ENCODE results near the gene MOCS2.
"Not testable (repeated sequence)": the region's sequence is repeated elsewhere in the genome, so short reads cannot be mapped to it uniquely, and the experiment has no call there.

MOCS2 gene

DNA sequence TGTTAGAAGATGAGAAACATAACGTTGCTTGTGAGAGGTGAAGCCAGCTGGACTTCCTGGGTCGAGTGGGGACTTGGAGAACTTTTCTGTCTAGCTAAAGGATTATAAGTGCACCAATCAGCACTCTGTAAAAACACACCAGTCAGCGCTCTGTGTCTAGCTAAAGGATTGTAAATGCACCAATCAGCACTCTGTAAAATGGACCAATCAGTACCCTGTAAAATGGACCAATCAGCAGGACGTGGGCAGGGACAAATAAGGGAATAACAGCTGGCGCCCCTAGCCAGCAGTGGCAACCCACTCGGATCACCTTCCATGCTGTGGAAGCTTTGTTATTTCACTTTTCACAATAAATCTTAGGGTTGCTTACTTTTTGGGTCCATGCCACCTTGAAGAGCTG lies 2.8 kb upstream of the MOCS2 start:
- H3K27me3 Mint-ChIP-seq; H3K27ac Mint-ChIP-seq; H3K9me3 Mint-ChIP-seq; H3K4me3 Mint-ChIP-seq; H3K4me1 Mint-ChIP-seq (ENCODE audit: low read depth); H3K36me3 Mint-ChIP-seq (ENCODE audit: low read depth); intact Hi-C loops (cut with micrococcal nuclease): not testable (repeated sequence)

- H3K4me3 Mint-ChIP-seq: no peak overlapping the region
- H3K27ac Mint-ChIP-seq: no peak overlapping the region
- H3K4me1 Mint-ChIP-seq (ENCODE audit: low read depth): peaks cover 10% of the 10 kb centered on the region
- H3K36me3 Mint-ChIP-seq (ENCODE audit: low read depth): peaks cover 10% of the 10 kb centered on the region
- H3K27me3 Mint-ChIP-seq: no peaks in the 10 kb centered on the region
- H3K9me3 Mint-ChIP-seq: no peaks in the 10 kb centered on the region
- intact Hi-C loops (cut with micrococcal nuclease): no loop called here
Observed at GRCh38 chr5:53111139-53111538, 1.6 kb upstream of the MOCS2 start.

DNA sequence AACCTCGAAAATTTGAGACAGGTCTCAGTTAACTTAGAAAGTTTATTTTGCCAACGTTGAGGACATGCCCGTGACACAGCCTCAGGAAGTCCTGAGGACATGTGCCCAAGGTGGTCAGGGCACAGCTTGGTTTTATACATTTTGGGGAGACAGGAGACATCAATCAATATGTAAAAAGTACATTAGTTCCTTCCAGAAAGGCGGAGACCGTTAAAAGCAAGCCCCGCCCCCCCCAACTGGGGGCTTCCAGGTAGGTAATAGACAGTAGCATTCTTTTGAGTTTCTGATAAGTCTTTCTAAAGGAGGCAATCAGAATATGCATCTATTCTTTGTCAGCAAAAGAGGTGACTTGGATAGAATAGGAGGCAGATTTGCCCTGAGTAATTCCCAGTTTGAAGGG lies 599 bp upstream of the MOCS2 start:
- Mint-ChIP-seq H3K27ac (peak overlapping the region; percentile 81), H3K36me3 (ENCODE audit: low read depth) (peaks cover 10% of the 10 kb centered on the region), H3K4me1 (ENCODE audit: low read depth) (peaks cover 10% of the 10 kb centered on the region), H3K27me3 (no peaks in the 10 kb centered on the region), H3K4me3 (peak overlapping the region; percentile 79), H3K9me3 (no peaks in the 10 kb centered on the region)
- intact Hi-C loops (cut with micrococcal nuclease): no loop called here

DNA sequence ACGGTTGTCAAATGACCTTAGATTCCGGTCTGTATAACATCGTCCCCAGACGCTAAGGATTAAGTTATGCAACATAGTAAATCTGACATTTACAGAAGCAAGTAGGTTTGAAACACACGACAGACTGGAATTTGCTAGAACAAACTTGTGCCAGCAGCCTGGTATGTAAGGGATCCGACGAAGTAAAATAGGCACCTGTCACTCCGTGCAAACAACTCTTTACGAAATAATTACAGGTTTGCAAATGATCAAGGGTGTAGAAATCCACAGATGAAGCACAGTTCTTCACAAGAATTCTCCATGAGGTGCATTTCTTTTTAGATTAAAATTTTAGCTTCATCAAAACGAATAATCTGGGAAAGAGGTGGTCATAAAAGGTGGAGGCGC lies 508 bp downstream of the MOCS2 start:
- peak overlapping the region; percentile 79 for H3K4me3 Mint-ChIP-seq
- intact Hi-C loops (cut with micrococcal nuclease): loop anchor here (5.0 kb wide), 1 partner anchor 1203 kb away; the partner anchor contains the start of gene ARL15
- H3K27ac Mint-ChIP-seq: peak overlapping the region; percentile 81
- H3K27me3 Mint-ChIP-seq: no peaks in the 10 kb centered on the region
- H3K9me3 Mint-ChIP-seq: no peaks in the 10 kb centered on the region
- peaks cover 10% of the 10 kb centered on the region for H3K4me1 Mint-ChIP-seq (ENCODE audit: low read depth)
- peaks cover 10% of the 10 kb centered on the region for H3K36me3 Mint-ChIP-seq (ENCODE audit: low read depth)

GRCh38 chr5:53105611-53106300 lies 3.8 kb downstream of the MOCS2 start:
- intact Hi-C loops (cut with micrococcal nuclease): loop anchor here (5.0 kb wide), 1 partner anchor 1207 kb away; the partner anchor contains the start of gene ARL15
- Mint-ChIP-seq H3K36me3 (ENCODE audit: low read depth) (peaks cover 34% of the 10 kb centered on the region), H3K9me3 (no peaks in the 10 kb centered on the region), H3K27me3 (no peaks in the 10 kb centered on the region), H3K4me1 (ENCODE audit: low read depth) (peaks cover 13% of the 10 kb centered on the region), H3K27ac (no peak overlapping the region), H3K4me3 (no peak overlapping the region)

DNA sequence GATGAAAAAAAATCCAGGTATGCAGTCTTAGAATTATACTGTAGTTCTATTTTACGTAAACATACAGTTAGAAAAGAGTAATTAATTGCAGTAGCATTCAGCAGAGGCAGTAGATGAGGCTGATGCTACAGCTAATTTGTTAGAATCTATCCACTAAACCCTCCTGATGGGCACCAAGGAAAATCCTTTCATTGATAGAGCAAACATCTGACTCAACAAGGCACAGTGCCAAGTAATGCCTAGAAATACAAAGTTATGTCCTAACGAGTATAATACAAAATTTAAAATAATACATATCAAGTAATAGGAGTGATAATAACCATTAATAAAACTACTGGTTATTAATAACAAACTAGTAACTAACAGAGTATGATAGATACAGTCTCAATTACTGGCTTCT lies 9.0 kb downstream of the MOCS2 start:
- no peak overlapping the region for H3K4me3 Mint-ChIP-seq
- H3K4me1 Mint-ChIP-seq (ENCODE audit: low read depth): peaks cover 5% of the 10 kb centered on the region
- no peak overlapping the region for H3K27ac Mint-ChIP-seq
- H3K27me3 Mint-ChIP-seq: no peaks in the 10 kb centered on the region
- peaks cover 61% of the 10 kb centered on the region for H3K36me3 Mint-ChIP-seq (ENCODE audit: low read depth)
- H3K9me3 Mint-ChIP-seq: no peaks in the 10 kb centered on the region
- intact Hi-C loops (cut with micrococcal nuclease): no loop called here

GRCh38 chr5:53099546-53099945 lies 10.0 kb downstream of the MOCS2 start:
- peaks cover 5% of the 10 kb centered on the region for H3K4me1 Mint-ChIP-seq (ENCODE audit: low read depth)
- H3K4me3 Mint-ChIP-seq: no peak overlapping the region
- H3K36me3 Mint-ChIP-seq (ENCODE audit: low read depth): peaks cover 61% of the 10 kb centered on the region
- no peaks in the 10 kb centered on the region for H3K9me3 Mint-ChIP-seq
- H3K27me3 Mint-ChIP-seq: no peaks in the 10 kb centered on the region
- intact Hi-C loops (cut with micrococcal nuclease): no loop called here
- H3K27ac Mint-ChIP-seq: no peak overlapping the region

- intact Hi-C loops (cut with micrococcal nuclease): loop anchor here (1.0 to 2.0 kb wide), 2 partner anchors 148 to 1123 kb away; no protein-coding TSS in a partner anchor
- Mint-ChIP-seq H3K9me3 (no peaks in the 10 kb centered on the region), H3K36me3 (ENCODE audit: low read depth) (peaks cover 36% of the 10 kb centered on the region)
Observed at GRCh38 chr5:53095931-53096525, 13.5 kb downstream of the MOCS2 start.

GRCh38 chr5:53095217-53095616 lies 14.3 kb downstream of the MOCS2 start:
- intact Hi-C loops (cut with micrococcal nuclease): no loop called here
- Mint-ChIP-seq H3K4me3 (no peak overlapping the region), H3K36me3 (ENCODE audit: low read depth) (peaks cover 33% of the 10 kb centered on the region), H3K4me1 (ENCODE audit: low read depth) (no peaks in the 10 kb centered on the region), H3K27ac (no peak overlapping the region), H3K9me3 (no peaks in the 10 kb centered on the region), H3K27me3 (no peaks in the 10 kb centered on the region)

More at GRCh38 chr5:53095931-53096525, 13.5 kb downstream of the MOCS2 start:
- Mint-ChIP-seq H3K4me3 (no peak overlapping the region), H3K4me1 (ENCODE audit: low read depth) (no peaks in the 10 kb centered on the region), H3K27me3 (no peaks in the 10 kb centered on the region), H3K27ac (no peak overlapping the region)

DNA sequence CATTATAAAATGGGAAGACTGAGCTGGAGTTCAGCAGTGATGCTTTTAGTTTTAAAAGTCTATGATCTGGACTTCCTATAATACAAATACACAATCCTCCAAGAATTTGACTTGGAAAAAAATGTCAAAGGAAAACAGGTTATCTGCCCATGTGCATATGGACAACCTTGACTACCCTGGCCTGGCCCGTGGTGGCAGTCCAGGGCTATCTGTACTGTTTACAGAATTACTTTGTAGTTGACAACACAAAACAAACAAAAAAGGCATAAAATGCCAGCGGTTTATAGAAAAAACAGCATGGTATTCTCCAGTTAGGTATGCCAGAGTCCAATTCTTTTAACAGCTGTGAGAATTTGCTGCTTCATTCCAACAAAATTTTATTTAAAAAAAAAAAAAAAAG lies 17.3 kb downstream of the MOCS2 start:
- no peaks in the 10 kb centered on the region for H3K4me1 Mint-ChIP-seq (ENCODE audit: low read depth)
- intact Hi-C loops (cut with micrococcal nuclease): no loop called here
- no peak overlapping the region for H3K4me3 Mint-ChIP-seq
- no peaks in the 10 kb centered on the region for H3K27me3 Mint-ChIP-seq
- no peak overlapping the region for H3K27ac Mint-ChIP-seq
- no peaks in the 10 kb centered on the region for H3K9me3 Mint-ChIP-seq
- peaks cover 5% of the 10 kb centered on the region for H3K36me3 Mint-ChIP-seq (ENCODE audit: low read depth)

- no peaks in the 10 kb centered on the region for H3K4me1 Mint-ChIP-seq (ENCODE audit: low read depth)
- H3K27me3 Mint-ChIP-seq: no peaks in the 10 kb centered on the region
- no peaks in the 10 kb centered on the region for H3K9me3 Mint-ChIP-seq
- H3K36me3 Mint-ChIP-seq (ENCODE audit: low read depth): no peaks in the 10 kb centered on the region
- H3K27ac Mint-ChIP-seq: no peak overlapping the region
- no peak overlapping the region for H3K4me3 Mint-ChIP-seq
- intact Hi-C loops (cut with micrococcal nuclease): no loop called here
Observed at GRCh38 chr5:53091289-53091688, 18.3 kb downstream of the MOCS2 start.

- H3K36me3 Mint-ChIP-seq (ENCODE audit: low read depth): no peaks in the 10 kb centered on the region
- no peaks in the 10 kb centered on the region for H3K4me1 Mint-ChIP-seq (ENCODE audit: low read depth)
- intact Hi-C loops (cut with micrococcal nuclease): no loop called here
- no peak overlapping the region for H3K27ac Mint-ChIP-seq
- H3K4me3 Mint-ChIP-seq: no peak overlapping the region
- no peaks in the 10 kb centered on the region for H3K27me3 Mint-ChIP-seq
- H3K9me3 Mint-ChIP-seq: no peaks in the 10 kb centered on the region
Observed at GRCh38 chr5:53090229-53090628, 19.3 kb downstream of the MOCS2 start.

GRCh38 chr5:53089481-53089991 lies 20.0 kb downstream of the MOCS2 start:
- Mint-ChIP-seq H3K4me3 (no peak overlapping the region), H3K4me1 (ENCODE audit: low read depth) (no peaks in the 10 kb centered on the region), H3K36me3 (ENCODE audit: low read depth) (no peaks in the 10 kb centered on the region), H3K9me3 (no peaks in the 10 kb centered on the region), H3K27ac (no peak overlapping the region), H3K27me3 (no peaks in the 10 kb centered on the region)
- intact Hi-C loops (cut with micrococcal nuclease): no loop called here

- H3K4me1 Mint-ChIP-seq (ENCODE audit: low read depth): no peaks in the 10 kb centered on the region
- no peaks in the 10 kb centered on the region for H3K9me3 Mint-ChIP-seq
- H3K36me3 Mint-ChIP-seq (ENCODE audit: low read depth): no peaks in the 10 kb centered on the region
- intact Hi-C loops (cut with micrococcal nuclease): no loop called here
- no peaks in the 10 kb centered on the region for H3K27me3 Mint-ChIP-seq
- H3K27ac Mint-ChIP-seq: no peak overlapping the region
- H3K4me3 Mint-ChIP-seq: no peak overlapping the region
Observed at GRCh38 chr5:53087621-53088121, 21.9 kb downstream of the MOCS2 start.
